22Rv1 (cell line): ENCODE results near the gene CGB8.

Experiments used
- CTCF ChIP-seq: fragments of 450-650 bp; IDR thresholded peaks from 2 replicates; pipeline ENCODE4 v1.5.1; 2017; ENCODE audit warnings: mild to moderate bottlenecking
- ZFX ChIP-seq: fragments of 450-650 bp; IDR thresholded peaks from 2 replicates; pipeline ENCODE4 v1.6.1; 2017; ENCODE audit warnings: antibody characterized with exemption, borderline replicate concordance

- TF ChIP-seq CTCF (no peak), ZFX (no peak)
Observed at GRCh38 chr19:49058562-49058961, 9.7 kb upstream of the CGB8 start.
